Measurements from ENCODE around the gene DNAJB2.

The DNAJB2 gene

DNA sequence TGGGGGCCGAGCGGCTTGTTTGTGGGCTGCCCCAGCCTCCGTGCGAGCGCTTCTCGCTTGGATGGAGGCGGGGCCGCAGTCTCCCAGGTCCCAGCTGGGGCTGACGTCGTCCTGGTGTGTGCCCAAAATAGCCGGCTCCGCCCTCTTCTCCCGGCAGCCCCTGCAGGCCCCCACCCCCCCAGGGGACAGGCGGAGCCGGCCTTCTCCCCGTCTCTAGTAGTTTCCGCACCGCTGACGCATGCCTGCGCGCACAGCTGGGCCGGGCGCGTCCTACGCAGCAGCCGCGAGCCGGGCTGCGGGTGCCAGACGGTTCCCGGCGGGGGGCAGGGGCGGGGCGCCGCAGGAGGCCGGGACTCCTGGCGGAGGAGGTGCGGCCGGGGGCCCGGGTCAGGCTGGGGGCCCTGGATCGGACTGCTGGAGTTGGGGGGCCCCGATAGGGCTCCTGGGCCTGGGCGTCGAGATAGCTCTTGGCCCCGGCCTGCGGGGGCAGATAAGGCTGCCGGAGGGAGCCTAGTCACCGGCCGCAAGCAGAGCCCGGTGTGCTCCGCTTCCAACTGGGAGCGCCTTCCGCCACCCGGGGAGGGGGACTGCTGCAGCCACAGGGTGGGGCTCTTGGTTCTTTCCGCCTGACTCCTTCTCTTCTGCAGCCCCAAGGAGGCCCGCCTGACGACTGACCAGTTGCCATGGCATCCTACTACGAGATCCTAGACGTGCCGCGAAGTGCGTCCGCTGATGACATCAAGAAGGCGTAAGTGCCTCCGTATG, at the start of gene DNAJB2:
DNAJB2 (plus strand) TSS at position 216 of the 765 bp plus-strand sequence; CDS start at position 684, 468 bp downstream.
- FAIRE-seq (peak; percentile 97), DNase-seq (ENCODE audit: extremely low spot score, insufficient read length, low read depth) (peak; percentile 100)

DNA sequence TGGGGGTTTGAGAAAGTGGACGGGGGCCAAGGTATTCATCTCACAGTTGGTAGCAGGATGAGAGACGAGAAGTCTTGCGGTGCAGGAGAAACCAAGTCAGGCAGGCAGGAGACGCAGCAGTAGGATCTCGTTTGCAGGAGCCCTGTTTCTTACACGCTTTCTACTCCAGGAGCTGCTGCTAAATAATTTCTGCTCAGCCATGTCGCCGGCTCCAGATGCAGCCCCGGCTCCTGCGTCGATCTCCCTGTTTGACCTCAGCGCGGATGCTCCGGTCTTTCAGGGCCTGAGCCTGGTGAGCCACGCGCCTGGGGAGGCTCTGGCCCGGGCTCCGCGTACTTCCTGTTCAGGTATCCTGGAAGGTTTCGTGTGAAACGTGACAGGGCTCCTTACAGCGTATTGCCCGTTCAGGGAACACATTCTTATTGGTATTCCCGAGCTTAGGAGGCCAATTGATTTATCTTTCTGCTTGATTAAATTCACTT, 49.1 kb upstream of the DNAJB2 start:
- no peak for DNase-seq (ENCODE audit: extremely low spot score, insufficient read length, low read depth)
- no peak for FAIRE-seq

DNA sequence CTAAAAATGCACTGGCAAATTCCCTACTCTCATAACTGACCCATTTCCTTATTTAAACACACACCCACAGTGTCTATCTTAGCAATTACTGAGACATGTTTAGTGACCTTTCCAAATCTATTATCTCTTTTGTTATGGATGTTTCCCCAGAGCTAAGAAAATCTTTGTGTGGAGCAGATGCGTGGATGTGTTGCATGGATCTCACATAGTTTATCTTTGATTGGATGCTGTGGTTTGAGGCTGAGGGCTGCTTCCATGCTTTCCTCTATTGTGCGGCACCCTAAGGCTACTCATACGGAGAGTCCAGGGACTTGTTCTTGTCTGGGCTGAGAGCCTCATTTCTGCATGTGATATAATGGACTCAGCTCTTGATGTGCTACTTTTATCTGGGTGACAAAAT, 44.8 kb upstream of the DNAJB2 start:
- DNase-seq (ENCODE audit: extremely low spot score, insufficient read length, low read depth) = no peak
- no peak for FAIRE-seq

DNA sequence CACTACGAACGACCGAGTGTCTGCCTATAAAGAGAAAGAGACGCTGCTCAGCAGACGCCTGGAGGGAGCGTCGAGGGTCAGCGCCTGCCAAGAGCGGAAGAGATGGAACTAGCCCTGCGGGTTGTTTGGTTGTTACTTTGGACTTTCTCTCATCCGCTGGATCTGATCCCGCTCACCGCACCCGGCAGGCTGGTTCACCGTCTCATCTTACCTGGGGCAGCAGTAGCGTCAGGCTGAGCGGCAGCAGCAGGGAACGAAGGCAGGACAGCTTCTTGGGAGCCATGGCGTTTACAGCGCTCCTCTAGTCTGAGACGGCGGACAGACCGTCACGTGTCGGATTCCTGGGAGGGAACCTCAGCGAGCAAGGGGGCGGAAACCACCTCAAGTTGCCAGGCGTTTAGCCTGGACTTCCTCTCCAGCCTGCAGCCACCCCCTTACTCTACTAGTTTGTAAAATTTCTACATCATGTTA, 35.8 kb upstream of the DNAJB2 start:
- DNase-seq (ENCODE audit: extremely low spot score, insufficient read length, low read depth) (no peak), FAIRE-seq (no peak)

DNA sequence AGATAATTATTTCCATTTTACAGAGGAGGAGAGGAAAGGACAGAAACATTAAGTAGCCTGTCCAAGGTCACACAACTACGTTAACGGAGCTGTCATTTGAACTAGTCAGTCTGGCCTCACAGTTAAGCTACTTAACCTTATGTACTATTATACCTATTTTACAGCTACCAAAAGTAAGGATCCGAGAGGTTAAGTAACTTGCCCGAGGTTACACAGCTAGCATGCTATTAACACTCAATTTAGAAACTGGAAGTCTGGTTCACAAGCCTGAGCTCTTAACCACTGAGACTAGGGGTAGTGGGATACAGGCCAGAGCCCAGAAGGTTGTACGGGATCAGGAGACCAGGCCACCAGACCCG, 34.4 kb upstream of the DNAJB2 start:
- no peak for DNase-seq (ENCODE audit: extremely low spot score, insufficient read length, low read depth)
- no peak for FAIRE-seq

DNA sequence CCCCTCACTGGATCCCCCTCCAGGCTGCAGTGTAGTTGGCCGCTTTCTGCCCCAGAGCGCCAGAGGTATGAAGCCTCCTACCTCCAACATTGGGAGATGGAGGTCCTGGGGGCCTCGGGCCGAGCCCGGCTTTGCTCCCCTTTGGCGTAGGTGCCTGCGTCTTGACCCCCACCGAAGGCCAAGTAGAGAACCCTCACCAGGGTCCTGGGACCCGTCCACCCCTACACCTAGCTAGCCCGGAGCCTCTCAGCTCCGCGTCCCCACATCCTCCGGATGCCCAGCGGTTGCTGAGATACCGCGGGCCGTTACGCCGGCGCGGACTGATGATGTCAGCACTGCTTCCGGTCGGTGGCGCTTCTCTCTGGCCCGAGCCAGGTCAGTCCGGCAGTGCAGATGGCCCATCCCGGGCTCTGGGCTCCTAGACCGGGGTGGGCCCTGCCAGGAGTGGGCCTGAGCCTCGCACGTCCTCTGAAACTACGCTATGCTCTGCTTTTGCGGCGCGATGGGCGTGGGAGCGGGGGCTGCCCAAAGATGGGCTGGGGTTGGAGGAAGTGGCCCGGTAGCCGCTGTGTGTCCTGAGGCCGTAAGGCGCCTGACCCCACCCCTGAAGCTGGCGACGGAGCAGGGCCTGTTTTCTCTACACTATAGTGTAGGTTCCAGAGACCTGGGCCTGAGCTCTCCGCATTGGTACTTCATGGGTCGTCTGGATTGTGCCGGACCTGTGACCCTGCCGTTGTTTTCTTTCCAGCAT, 33.8 kb upstream of the DNAJB2 start, which contains the start of the genes GLB1L and STK16:
GLB1L (minus strand) TSS at position 297 of the 751 bp plus-strand sequence. CDS start 1,871 bp downstream, outside the sequence.
STK16 (plus strand) TSS at position 332 of the 751 bp plus-strand sequence. CDS start 521 bp downstream, outside the sequence.
- DNase-seq (ENCODE audit: extremely low spot score, insufficient read length, low read depth) = peak; percentile 94
- peak; percentile 94 for FAIRE-seq

DNA sequence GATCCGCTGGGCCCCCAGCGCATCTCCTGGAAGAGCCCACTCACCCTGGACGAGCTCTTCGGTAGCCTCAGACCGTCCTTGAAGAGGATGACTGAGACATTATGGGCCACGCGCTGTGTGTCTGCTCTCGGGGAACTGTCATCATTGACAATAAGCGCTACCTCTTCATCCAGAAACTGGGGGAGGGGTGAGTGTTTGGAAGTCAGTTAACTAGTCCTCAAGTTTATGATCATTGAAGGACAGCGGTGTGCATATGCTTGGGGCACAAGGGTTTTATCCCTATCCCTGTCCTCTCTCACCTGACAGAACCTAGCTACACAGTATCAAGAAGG, 33.3 kb upstream of the DNAJB2 start:
- DNase-seq (ENCODE audit: extremely low spot score, insufficient read length, low read depth) = no peak
- FAIRE-seq = no peak

DNA sequence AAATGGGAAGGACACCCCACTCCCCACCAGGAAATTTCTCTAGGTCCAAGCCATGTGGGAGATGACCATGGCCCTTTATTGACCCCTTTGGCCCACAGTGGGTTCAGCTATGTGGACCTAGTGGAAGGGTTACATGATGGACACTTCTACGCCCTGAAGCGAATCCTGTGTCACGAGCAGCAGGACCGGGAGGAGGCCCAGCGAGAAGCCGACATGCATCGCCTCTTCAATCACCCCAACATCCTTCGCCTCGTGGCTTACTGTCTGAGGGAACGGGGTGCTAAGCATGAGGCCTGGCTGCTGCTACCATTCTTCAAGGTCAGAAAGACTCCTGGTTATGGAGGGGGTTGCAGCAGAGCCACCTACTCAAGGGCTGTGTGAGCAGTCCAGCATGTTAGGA, 32.6 kb upstream of the DNAJB2 start:
- no peak for DNase-seq (ENCODE audit: extremely low spot score, insufficient read length, low read depth)
- no peak for FAIRE-seq

DNA sequence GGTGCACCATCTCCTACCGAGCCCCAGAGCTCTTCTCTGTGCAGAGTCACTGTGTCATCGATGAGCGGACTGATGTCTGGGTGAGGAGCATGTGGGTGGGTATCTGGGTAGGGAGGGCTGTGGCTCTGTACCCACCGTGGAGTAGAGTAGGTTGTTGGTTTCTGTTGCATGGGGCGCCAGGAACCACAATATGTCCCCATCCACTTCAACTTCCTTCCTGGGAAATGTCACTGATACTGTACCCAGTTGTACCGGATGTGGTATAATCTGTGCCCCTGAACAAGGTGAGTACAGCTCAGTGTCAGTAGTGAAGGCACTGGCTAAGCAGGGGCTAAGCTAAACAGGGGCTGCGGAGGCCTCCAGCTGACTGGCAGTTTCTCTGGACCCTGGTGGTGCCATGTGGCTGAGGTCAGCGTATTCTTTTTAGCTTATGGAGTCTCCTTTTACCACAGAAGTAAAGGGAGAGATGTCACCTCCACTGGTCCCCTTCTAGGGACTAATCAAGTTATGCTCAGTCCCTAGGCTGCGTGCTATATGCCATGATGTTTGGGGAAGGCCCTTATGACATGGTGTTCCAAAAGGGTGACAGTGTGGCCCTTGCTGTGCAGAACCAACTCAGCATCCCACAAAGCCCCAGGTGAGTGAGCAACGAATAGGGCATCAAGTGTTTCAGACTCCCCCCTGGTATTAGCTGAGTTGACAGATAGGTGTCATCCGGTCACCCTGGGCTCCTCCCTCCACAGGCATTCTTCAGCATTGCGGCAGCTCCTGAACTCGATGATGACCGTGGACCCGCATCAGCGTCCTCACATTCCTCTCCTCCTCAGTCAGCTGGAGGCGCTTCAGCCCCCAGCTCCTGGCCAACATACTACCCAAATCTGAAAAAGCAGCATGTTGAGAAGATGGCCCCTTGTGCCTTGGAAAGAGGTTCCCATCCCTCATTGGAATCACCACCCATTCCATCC, 31.2 kb upstream of the DNAJB2 start:
- no peak for DNase-seq (ENCODE audit: extremely low spot score, insufficient read length, low read depth)

DNA sequence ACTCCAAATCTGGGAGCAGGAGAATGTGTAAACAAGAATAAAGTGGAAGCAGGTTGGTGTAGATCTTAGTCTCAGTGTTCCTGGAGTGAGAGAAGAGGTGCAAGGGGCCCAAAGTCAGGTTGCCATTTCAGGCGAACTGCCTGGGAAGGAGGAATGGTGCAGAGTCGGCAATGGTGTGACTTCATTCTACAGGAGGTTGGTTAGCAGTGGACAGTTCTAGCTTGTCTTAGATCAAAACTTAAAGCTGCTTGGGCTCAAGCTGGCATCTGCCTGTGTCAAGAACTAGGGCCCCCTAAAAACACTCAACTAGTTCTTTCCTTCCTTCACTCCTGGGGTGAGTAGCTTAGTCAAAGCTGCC, 30.3 kb upstream of the DNAJB2 start:
- no peak for FAIRE-seq
- DNase-seq (ENCODE audit: extremely low spot score, insufficient read length, low read depth) = no peak

More for the DNA sequence above, 31.2 kb upstream of the DNAJB2 start:
- no peak for FAIRE-seq

DNA sequence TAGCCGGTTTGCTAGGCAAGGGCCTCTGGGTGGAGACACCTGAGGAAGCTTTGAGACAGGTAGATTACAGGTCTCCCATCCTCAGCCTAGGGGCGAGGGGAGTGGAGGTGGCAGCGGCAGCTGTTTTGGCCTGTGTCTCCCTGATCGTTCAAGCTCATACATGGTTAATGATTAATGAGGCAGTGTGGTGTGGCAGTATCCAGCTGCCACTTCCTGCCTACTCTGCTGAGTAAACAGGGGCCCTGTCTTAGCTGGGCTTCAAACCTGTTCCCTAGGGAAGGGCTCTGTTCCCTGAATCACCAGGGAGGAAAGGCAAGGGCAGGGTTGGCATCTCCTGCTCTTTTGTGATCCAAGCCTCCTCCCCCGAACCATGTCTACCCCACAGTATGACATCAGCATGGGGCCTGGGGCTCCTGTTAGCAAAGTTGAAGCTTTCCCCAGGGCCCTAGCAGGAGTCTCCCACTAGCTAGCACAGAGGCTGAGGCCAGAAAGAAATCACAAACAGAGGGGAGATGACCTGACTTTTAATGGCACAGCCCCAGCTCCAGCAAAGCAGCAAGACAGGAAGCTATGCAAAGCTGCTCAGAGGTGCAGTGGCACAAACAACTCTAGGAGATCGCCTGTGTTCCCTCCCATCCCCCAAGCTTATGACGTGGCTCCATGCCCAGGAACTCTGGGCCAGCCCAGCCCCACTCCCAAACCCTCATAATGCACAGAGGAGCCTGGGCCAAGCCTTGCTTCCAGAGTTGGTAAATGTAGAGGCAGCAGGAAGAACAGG, 29.8 kb upstream of the DNAJB2 start:
- FAIRE-seq = peak; percentile 82
- no peak for DNase-seq (ENCODE audit: extremely low spot score, insufficient read length, low read depth)

DNA sequence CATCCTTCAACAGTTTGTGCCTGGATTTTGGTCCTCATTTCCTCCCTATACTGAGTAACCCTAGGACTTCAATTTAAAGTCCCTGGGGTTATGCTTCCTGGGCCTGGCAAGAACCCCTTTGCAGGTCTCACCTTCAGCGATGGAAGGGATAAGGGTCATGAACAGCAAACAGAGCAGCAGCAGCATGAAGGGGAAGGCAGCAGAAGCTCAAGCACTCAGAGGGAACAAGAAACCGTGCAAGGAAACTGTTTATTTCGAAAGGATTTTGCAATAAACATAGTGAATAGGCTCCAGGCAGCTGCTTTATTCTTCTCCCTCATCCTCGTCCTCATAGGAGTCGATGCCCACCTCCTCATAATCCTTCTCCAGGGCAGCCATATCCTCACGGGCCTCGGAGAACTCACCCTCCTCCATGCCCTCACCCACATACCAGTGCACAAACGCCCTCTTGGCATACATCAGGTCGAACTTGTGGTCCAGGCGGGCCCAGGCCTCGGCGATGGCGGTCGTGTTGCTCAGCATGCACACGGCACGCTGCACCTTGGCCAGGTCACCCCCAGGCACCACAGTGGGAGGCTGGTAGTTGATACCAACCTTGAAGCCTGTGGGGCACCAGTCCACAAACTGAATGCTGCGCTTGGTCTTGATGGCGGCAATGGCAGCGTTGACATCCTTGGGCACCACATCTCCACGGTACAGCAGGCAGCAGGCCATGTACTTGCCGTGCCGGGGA, 29.0 kb upstream of the DNAJB2 start:
- DNase-seq (ENCODE audit: extremely low spot score, insufficient read length, low read depth) = no peak
- no peak for FAIRE-seq

DNA sequence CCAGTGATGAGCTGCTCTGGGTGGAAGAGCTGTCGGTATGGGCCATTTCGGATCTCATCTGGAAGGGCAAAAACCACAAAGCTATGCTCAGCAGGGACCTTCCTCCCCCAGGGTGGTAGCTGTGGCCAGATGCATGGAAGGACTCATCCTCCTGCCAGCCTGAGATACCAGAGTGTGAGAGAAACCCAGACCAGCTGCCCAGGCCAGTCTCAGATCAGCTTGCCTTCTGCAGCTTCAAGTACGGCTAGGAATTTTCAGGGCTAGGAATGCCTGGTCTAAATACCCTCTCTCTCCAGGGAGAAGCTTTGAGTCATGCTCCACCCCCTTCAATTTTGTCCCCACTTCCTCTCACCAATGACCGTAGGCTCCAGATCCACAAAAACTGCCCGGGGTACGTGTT, 27.5 kb upstream of the DNAJB2 start:
- DNase-seq (ENCODE audit: extremely low spot score, insufficient read length, low read depth) (no peak), FAIRE-seq (no peak)

DNA sequence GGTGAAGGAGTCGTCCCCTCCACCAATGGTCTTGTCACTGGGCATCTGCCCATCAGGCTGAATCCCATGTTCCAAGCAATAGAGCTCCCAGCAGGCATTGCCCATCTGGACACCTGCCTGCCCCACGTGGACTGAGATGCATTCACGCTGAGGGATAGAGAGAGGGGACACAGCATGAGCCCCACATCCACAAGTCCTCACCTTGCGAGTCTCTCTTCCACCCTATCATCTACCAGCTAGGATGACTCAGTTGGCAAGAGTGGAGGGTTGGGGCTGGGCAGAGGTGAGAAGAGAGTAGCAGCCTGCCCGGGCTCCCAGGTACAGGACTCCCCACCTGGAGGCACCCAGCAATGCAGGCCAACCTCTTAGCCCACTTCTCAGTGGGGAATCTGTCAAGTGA, 27.1 kb upstream of the DNAJB2 start:
- FAIRE-seq (no peak), DNase-seq (ENCODE audit: extremely low spot score, insufficient read length, low read depth) (no peak)

DNA sequence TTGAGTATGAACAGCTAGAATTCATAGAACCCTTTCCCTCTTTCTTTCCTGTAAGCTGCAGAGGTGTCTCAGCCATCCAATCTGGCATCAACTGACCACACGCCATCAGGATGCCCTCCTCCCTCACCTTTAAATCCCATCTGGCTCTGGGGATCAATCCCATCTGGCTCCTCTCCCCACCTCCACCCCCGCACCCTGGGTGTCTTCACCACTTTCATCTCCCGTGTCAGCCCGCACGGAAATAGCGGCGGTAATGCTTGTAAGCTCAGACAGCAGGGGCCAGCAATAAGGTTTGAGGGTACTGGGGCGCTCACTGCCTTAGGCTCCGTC, 26.6 kb upstream of the DNAJB2 start:
- DNase-seq (ENCODE audit: extremely low spot score, insufficient read length, low read depth) (no peak), FAIRE-seq (no peak)

DNA sequence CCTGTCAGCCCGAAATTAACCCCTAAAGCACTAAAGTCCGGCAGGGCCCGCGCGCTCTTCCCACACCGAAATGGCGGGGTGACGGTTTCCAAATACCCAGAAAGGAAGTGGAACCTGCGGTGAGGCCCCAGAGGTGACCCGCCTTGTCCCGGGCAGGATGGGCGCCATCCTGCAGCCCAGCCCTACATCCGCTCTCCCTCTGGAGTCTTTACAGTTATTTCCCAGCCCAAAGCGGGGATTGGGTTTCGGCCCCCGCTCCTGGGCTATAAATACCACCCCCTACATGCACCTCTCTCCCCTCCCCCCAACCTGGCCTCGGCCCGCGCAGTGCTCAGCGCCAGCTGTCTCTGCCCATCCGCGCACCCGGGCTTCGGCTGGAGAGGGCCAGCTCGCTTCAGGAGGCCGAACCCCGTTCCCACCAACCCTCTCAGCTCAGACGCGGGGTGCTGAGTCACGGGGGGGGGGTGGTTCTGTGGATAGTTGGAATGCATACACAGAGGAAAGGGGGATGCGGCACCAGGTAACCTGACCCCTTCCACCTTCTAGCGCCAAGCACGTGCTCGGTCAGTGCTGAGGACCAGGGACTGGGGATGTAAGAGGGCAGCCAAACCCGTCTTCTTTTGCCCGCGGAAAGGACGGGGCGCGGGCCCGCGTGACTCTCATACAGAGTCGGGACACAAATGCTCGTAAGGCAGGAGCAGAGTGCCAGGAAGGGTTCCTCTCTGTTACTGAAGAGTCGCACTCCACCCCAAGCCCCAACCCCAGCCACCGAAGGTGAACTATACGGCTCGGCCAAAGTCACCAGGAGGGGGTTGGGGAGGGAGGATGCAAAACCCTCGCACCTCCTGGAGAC, 26.0 kb upstream of the DNAJB2 start, which contains the start of gene TUBA4B:
TUBA4B (plus strand) TSS at position 344 of the 853 bp plus-strand sequence; CDS start at position 509, 165 bp downstream.
- DNase-seq (ENCODE audit: extremely low spot score, insufficient read length, low read depth) = no peak
- peak; percentile 62 for FAIRE-seq

DNA sequence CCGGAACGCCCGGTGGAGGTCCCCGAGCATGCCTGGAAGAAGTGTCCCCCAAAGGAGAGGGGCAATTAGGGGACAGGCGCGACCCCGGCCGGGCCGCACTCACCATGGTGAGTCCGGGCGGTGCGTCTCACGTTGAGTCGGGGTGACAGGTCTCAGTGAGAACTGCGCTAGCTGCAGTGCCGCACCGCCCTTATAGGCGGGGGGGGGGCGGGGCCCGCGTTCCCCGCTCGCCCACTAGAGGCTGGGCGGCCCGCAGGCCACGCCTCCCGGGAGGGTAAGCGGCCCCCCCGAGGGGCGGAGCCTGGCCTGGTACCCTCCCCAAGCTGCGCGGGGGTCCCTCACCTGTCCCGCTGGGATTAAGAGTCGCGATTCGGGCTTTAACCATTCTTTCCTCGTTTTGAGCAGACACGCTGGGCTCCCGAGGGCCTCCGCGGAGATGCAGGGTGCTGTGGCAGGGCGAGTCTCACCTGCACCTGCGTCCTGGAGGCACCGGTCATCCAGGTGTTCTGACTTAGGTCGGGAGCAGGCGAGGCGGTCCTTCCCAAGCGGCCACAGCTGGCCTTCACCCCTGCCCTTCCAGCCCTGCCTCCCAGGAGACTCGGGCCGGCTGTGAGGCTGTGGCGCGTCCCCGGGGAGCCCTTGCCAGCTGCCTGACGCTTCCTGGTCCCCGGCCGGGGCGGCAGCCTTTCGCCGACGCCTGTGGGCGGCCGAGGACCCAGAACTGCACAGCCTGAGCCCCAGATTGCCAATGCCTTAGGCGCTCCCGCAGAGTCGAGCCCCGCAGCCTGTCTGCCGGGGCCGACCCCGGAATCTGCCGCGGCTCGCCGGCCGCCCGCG, 25.2 kb upstream of the DNAJB2 start, which contains the start of gene TUBA4A:
TUBA4A (minus strand) TSS at position 166 of the 837 bp plus-strand sequence; CDS start at position 106, 60 bp downstream.
- peak; percentile 94 for DNase-seq (ENCODE audit: extremely low spot score, insufficient read length, low read depth)
- peak; percentile 87 for FAIRE-seq

All from GM18507 (cell line).